Measurements from ENCODE around the gene SH3RF3. TPM values are rescaled to one million over a fixed set of nuclear protein-coding genes. Genes with fewer than 3 reads are reported as not detected.

The SH3RF3 gene
- polyA plus RNA-seq, 1 donor (not counting 4 experiments of a cell fraction or from before 2014, with no cell fraction given), result 0.08 TPM

GRCh38 chr2:109442715-109443319 lies 313.8 kb downstream of the SH3RF3 start:
- Histone ChIP-seq H3K9me1 (ENCODE audit: control insufficient read depth, extremely low read depth, insufficient read depth, low read length) (no peaks in the 10 kb centered on the region), H2AFZ (ENCODE audit: control insufficient read depth, low read length) (no peak overlapping the region), H3K9me3 (ENCODE audit: control insufficient read depth, low read depth, low read length) (peaks cover 4% of the 10 kb centered on the region), H3K4me2 (ENCODE audit: control insufficient read depth, extremely low read depth, insufficient read depth, low read depth, low read length) (no peak overlapping the region), H3K4me3 (ENCODE audit: control insufficient read depth in 2 of 3, extremely low read depth in 1 of 3, insufficient read depth in 2 of 3, low read depth in 1 of 3, low read length in 3 of 3) (no peak overlapping the region), H3K27me3 (ENCODE audit: control insufficient read depth, extremely low read depth, insufficient read depth, low read length) (no peaks in the 10 kb centered on the region), H3K36me3 (ENCODE audit: control insufficient read depth in 2 of 2, extremely low read depth in 1 of 2, insufficient read depth in 2 of 2, low read length in 2 of 2) (no peaks in the 10 kb centered on the region), H3K9ac (ENCODE audit: control insufficient read depth, extremely low read depth, insufficient read depth, low read length) (no peak overlapping the region), H4K20me1 (ENCODE audit: control insufficient read depth, extremely low read depth, insufficient read depth, low read length) (no peaks in the 10 kb centered on the region), H3K4me1 (ENCODE audit: control insufficient read depth, extremely low read depth, insufficient read depth, low read length) (no peaks in the 10 kb centered on the region), H3K27ac (ENCODE audit: control insufficient read depth, insufficient read depth, low read length) (no peak overlapping the region), H3K79me2 (ENCODE audit: control insufficient read depth, insufficient read depth, low read length) (no peaks in the 10 kb centered on the region)
- DNase-seq (ENCODE audit: low read depth, low spot score) (no peak), FAIRE-seq (no peak)
- dilution Hi-C loops (cut with MboI; ENCODE audit: extremely low pct_ligation_motif_present, low sequenced_read_pairs), result no loop called here
- no peak for TF ChIP-seq CTCF (optimal IDR thresholded peaks at IDR 0.05 in 1 of 3, IDR thresholded peaks at IDR 0.05 in 1 of 3, conservative IDR thresholded peaks at IDR 0.05 in 1 of 3; ENCODE audit: extremely low read depth in 1 of 3, insufficient read depth in 2 of 3, low read length in 3 of 3)
- no peak for TF ChIP-seq EZH2 (IDR thresholded peaks at IDR 0.05; ENCODE audit: low read length)

- no peak overlapping the region for H3K27ac ChIP-seq (ENCODE audit: control insufficient read depth, insufficient read depth, low read length)
- no peak overlapping the region for H2AFZ ChIP-seq (ENCODE audit: control insufficient read depth, low read length)
- dilution Hi-C loops (cut with MboI; ENCODE audit: extremely low pct_ligation_motif_present, low sequenced_read_pairs), result no loop called here
- no peak overlapping the region for H3K9ac ChIP-seq (ENCODE audit: control insufficient read depth, extremely low read depth, insufficient read depth, low read length)
- no peak overlapping the region for H3K4me2 ChIP-seq (ENCODE audit: control insufficient read depth, extremely low read depth, insufficient read depth, low read depth, low read length)
- H3K27me3 ChIP-seq (ENCODE audit: control insufficient read depth, extremely low read depth, insufficient read depth, low read length), result no peaks in the 10 kb centered on the region
- TF ChIP-seq EZH2 (IDR thresholded peaks at IDR 0.05; ENCODE audit: low read length) (no peak), CTCF (optimal IDR thresholded peaks at IDR 0.05 in 1 of 3, IDR thresholded peaks at IDR 0.05 in 1 of 3, conservative IDR thresholded peaks at IDR 0.05 in 1 of 3; ENCODE audit: extremely low read depth in 1 of 3, insufficient read depth in 2 of 3, low read length in 3 of 3) (no peak)
- H3K9me1 ChIP-seq (ENCODE audit: control insufficient read depth, extremely low read depth, insufficient read depth, low read length), result no peaks in the 10 kb centered on the region
- peaks cover 4% of the 10 kb centered on the region for H3K9me3 ChIP-seq (ENCODE audit: control insufficient read depth, low read depth, low read length)
- no peaks in the 10 kb centered on the region for H3K4me1 ChIP-seq (ENCODE audit: control insufficient read depth, extremely low read depth, insufficient read depth, low read length)
- DNase-seq (ENCODE audit: low read depth, low spot score), result no peak
- FAIRE-seq, result no peak
- no peak overlapping the region for H3K4me3 ChIP-seq (ENCODE audit: control insufficient read depth in 2 of 3, extremely low read depth in 1 of 3, insufficient read depth in 2 of 3, low read depth in 1 of 3, low read length in 3 of 3)
- no peaks in the 10 kb centered on the region for H3K36me3 ChIP-seq (ENCODE audit: control insufficient read depth in 2 of 2, extremely low read depth in 1 of 2, insufficient read depth in 2 of 2, low read length in 2 of 2)
- no peaks in the 10 kb centered on the region for H4K20me1 ChIP-seq (ENCODE audit: control insufficient read depth, extremely low read depth, insufficient read depth, low read length)
- H3K79me2 ChIP-seq (ENCODE audit: control insufficient read depth, insufficient read depth, low read length), result no peaks in the 10 kb centered on the region
Measured at GRCh38 chr2:109444916-109445315, 315.9 kb downstream of the SH3RF3 start.

All from keratinocyte (primary cell).